CD14-positive monocyte (primary cell): ENCODE data around the gene CACNA1E. TPM values are rescaled to one million over a fixed set of nuclear protein-coding genes. Genes with fewer than 3 reads are reported as not detected.

Experiments
- DNase-seq, 3 donors: peaks; one replicate each; pipeline ENCODE4 v3.0.0-alpha.2; 2011 to 2022
- H2AFZ ChIP-seq: 2 replicates; pipeline ENCODE4 v1.6.0; 2012; ENCODE audit warnings: mild to moderate bottlenecking, low read depth, low read length, inconsistent platforms; ENCODE audit not compliant: insufficient read depth, poor library complexity, severe bottlenecking
- H3K27ac ChIP-seq, 2 donors: 1 replicate in 1 of 2; 2 replicates in 1 of 2; pipeline ENCODE4 v1.5.1; 2012 to 2013; ENCODE audit warnings: low read length in 2 of 2, control low read depth in 1 of 2, inconsistent platforms in 1 of 2, low read depth in 1 of 2, mild to moderate bottlenecking in 1 of 2
- H3K27me3 ChIP-seq, 2 donors: one replicate each; pipeline versions ENCODE4 v1.6.0 to v1.6.1; 2011 to 2013; ENCODE audit warnings: low read length in 2 of 2; ENCODE audit not compliant: control insufficient read depth in 2 of 2, insufficient read depth in 2 of 2
- H3K36me3 ChIP-seq, 2 donors: replicated peaks in 1 of 2; 1 replicate in 1 of 2; 2 replicates in 1 of 2; pipeline versions ENCODE4 v1.5.1 to v1.6.1; 2012 to 2013; ENCODE audit warnings: low read length in 2 of 2, control low read depth in 1 of 2, inconsistent platforms in 1 of 2, mild to moderate bottlenecking in 1 of 2; ENCODE audit not compliant: insufficient read depth in 2 of 2, control insufficient read depth in 1 of 2
- H3K4me1 ChIP-seq, 2 donors: 1 replicate in 1 of 2; 2 replicates in 1 of 2; pipeline versions ENCODE4 v1.5.1 to v1.6.1; 2012 to 2013; ENCODE audit warnings: low read length in 2 of 2, control low read depth in 1 of 2, inconsistent platforms in 1 of 2, mild to moderate bottlenecking in 1 of 2, moderate library complexity in 1 of 2; ENCODE audit not compliant: insufficient read depth in 2 of 2, control insufficient read depth in 1 of 2
- H3K4me2 ChIP-seq: replicated peaks from 2 replicates; pipeline ENCODE3; 2012; ENCODE audit warnings: low read length, moderate library complexity, mild to moderate bottlenecking; ENCODE audit not compliant: poor library complexity, severe bottlenecking; ENCODE audit errors: extremely low read depth
- H3K4me3 ChIP-seq, 3 experiments: fragments of 200-600 bp in 1 of 3; sonication (generic) in 1 of 3; replicated peaks in 1 of 3; 1 replicate in 2 of 3; 2 replicates in 1 of 3; pipeline ENCODE4 v1.5.1; 2011 to 2013; ENCODE audit warnings: low read length in 3 of 3, mild to moderate bottlenecking in 3 of 3, control low read depth in 2 of 3, low read depth in 2 of 3, inconsistent platforms in 1 of 3, moderate library complexity in 1 of 3
- H3K79me2 ChIP-seq: 2 replicates; pipeline ENCODE4 v1.6.0; 2012; ENCODE audit warnings: mild to moderate bottlenecking, control low read depth, inconsistent platforms, low read length, moderate library complexity; ENCODE audit not compliant: insufficient read depth
- H3K9ac ChIP-seq: 2 replicates; pipeline ENCODE4 v1.6.0; 2017; ENCODE audit warnings: low read length, mild to moderate bottlenecking; ENCODE audit not compliant: insufficient read depth, poor library complexity, severe bottlenecking
- H3K9me3 ChIP-seq, 2 donors: replicated peaks in 1 of 2; 1 replicate in 1 of 2; 2 replicates in 1 of 2; pipeline versions ENCODE4 v1.5.1 to v1.6.1; 2012 to 2013; ENCODE audit warnings: low read length in 2 of 2, control low read depth in 1 of 2; ENCODE audit not compliant: control insufficient read depth in 1 of 2, insufficient read depth in 1 of 2
- H4K20me1 ChIP-seq: 2 replicates; pipeline ENCODE4 v1.6.0; 2012; ENCODE audit warnings: mild to moderate bottlenecking, low read length, control low read depth, moderate library complexity; ENCODE audit not compliant: insufficient read depth
- H3K27ac Mint-ChIP-seq, 7 donors: one replicate each; pipeline ENCODE4 v1.8.0; 2020; ENCODE audit warnings: mild to moderate bottlenecking in 7 of 7, mixed read lengths in 7 of 7, moderate library complexity in 6 of 7, inconsistent platforms in 2 of 7
- H3K27me3 Mint-ChIP-seq, 3 donors: one replicate each; pipeline ENCODE4 v1.8.0; 2021 to 2022; ENCODE audit warnings: low read depth in 3 of 3, mild to moderate bottlenecking in 3 of 3, mixed read lengths in 3 of 3, moderate library complexity in 3 of 3, inconsistent platforms in 1 of 3
- H3K36me3 Mint-ChIP-seq, 2 donors: one replicate each; pipeline ENCODE4 v1.8.0; 2020; ENCODE audit warnings: mixed read lengths in 2 of 2, inconsistent platforms in 1 of 2, mild to moderate bottlenecking in 1 of 2
- H3K4me1 Mint-ChIP-seq: one replicate; pipeline ENCODE4 v1.8.0; 2020; ENCODE audit warnings: mild to moderate bottlenecking, mixed read lengths
- H3K4me3 Mint-ChIP-seq, 2 donors: one replicate each; pipeline ENCODE4 v1.8.0; 2020; ENCODE audit warnings: mild to moderate bottlenecking in 2 of 2, mixed read lengths in 2 of 2, moderate library complexity in 1 of 2
- H3K9me3 Mint-ChIP-seq, 7 donors: one replicate each; pipeline ENCODE4 v1.8.0; 2020 to 2022; ENCODE audit warnings: mixed read lengths in 7 of 7, mild to moderate bottlenecking in 6 of 7, moderate library complexity in 6 of 7, inconsistent platforms in 2 of 7
- WGBS: methylation state at CpG from one replicate; pipeline ENCODE4 v1.1.5; 2013; ENCODE audit warnings: missing lambda C conversion rate; ENCODE audit not compliant: insufficient coverage; 5-methylcytosine and 5-hydroxymethylcytosine counted together
- intact Hi-C, 2 donors: fragments of 100-400 bp; cut with micrococcal nuclease; formaldehyde crosslinking; loops; one replicate each; pipeline versions ENCODE4 v1.15.0 to v1.15.1; 2023
- polyA plus RNA-seq, 3 donors: library from polyadenylated mRNA; depleted of rRNA in 1 of 3; unstranded in 2 of 3; stranded (reverse) in 1 of 3; fragments of 300-500 nt in 2 of 3; fragments of >200 nt in 1 of 3; fragmentation: Illumina TruSeq in 2 of 3; gene quantifications; 1 replicate in 2 of 3; 2 replicates in 1 of 3; pipeline ENCODE4 v1.2.3, GENCODE V29; 2012 to 2021
- TF ChIP-seq, protein P1 (sequence below): fragments of 200-600 bp; IDR thresholded peaks from one replicate; pipeline ENCODE4 v1.8.0; 2022; ENCODE audit warnings: antibody characterized with exemption, mild to moderate bottlenecking

CACNA1E gene
- polyA plus RNA-seq, 3 donors, result 0.04 TPM; not detected in 2

GRCh38 chr1:181632492-181632891 is 149.2 kb downstream of the CACNA1E start:
- no peak overlapping the region for H3K4me3 Mint-ChIP-seq
- Histone ChIP-seq H3K4me2 (no peak overlapping the region), H3K27me3 (no peaks in the 10 kb centered on the region), H3K9me3 (no peaks in the 10 kb centered on the region), H4K20me1 (no peaks in the 10 kb centered on the region), H3K9ac (no peak overlapping the region), H3K27ac (no peak overlapping the region), H2AFZ (no peak overlapping the region), H3K79me2 (no peaks in the 10 kb centered on the region), H3K36me3 (no peaks in the 10 kb centered on the region), H3K4me1 (no peaks in the 10 kb centered on the region), H3K4me3 (no peak overlapping the region)
- intact Hi-C loops, result no loop called here
- H3K9me3 Mint-ChIP-seq, result peaks cover 0 to 1% (median 0%) of the 10 kb centered on the region in 7 donors
- TF ChIP-seq, protein P1, sequence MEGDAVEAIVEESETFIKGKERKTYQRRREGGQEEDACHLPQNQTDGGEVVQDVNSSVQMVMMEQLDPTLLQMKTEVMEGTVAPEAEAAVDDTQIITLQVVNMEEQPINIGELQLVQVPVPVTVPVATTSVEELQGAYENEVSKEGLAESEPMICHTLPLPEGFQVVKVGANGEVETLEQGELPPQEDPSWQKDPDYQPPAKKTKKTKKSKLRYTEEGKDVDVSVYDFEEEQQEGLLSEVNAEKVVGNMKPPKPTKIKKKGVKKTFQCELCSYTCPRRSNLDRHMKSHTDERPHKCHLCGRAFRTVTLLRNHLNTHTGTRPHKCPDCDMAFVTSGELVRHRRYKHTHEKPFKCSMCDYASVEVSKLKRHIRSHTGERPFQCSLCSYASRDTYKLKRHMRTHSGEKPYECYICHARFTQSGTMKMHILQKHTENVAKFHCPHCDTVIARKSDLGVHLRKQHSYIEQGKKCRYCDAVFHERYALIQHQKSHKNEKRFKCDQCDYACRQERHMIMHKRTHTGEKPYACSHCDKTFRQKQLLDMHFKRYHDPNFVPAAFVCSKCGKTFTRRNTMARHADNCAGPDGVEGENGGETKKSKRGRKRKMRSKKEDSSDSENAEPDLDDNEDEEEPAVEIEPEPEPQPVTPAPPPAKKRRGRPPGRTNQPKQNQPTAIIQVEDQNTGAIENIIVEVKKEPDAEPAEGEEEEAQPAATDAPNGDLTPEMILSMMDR, result no peak
- H3K27ac Mint-ChIP-seq, result no peak overlapping the region
- WGBS, result no CpG with 5 or more reads among the region's 1 CpG
- no peak for DNase-seq
- peaks cover 2 to 10% (median 5%) of the 10 kb centered on the region in 3 donors for H3K27me3 Mint-ChIP-seq
- no peaks in the 10 kb centered on the region for H3K36me3 Mint-ChIP-seq
- H3K4me1 Mint-ChIP-seq, result no peaks in the 10 kb centered on the region

- H3K4me1 Mint-ChIP-seq, result no peaks in the 10 kb centered on the region
- Histone ChIP-seq H2AFZ (no peak overlapping the region), H3K4me2 (no peak overlapping the region), H4K20me1 (no peaks in the 10 kb centered on the region), H3K36me3 (no peaks in the 10 kb centered on the region), H3K9me3 (no peaks in the 10 kb centered on the region), H3K9ac (no peak overlapping the region), H3K27ac (no peak overlapping the region), H3K79me2 (no peaks in the 10 kb centered on the region), H3K4me3 (no peak overlapping the region), H3K27me3 (no peaks in the 10 kb centered on the region), H3K4me1 (no peaks in the 10 kb centered on the region)
- no peaks in the 10 kb centered on the region for H3K36me3 Mint-ChIP-seq
- DNase-seq, result no peak
- peaks cover 0 to 1% (median 0%) of the 10 kb centered on the region in 7 donors for H3K9me3 Mint-ChIP-seq
- TF ChIP-seq, protein P1, result no peak
- H3K27me3 Mint-ChIP-seq, result peaks cover 2 to 10% (median 5%) of the 10 kb centered on the region in 3 donors
- H3K27ac Mint-ChIP-seq, result no peak overlapping the region
- intact Hi-C loops, result no loop called here
- no peak overlapping the region for H3K4me3 Mint-ChIP-seq
- 89% methylated on average over 4 of the region's 6 CpGs for whole genome bisulfite sequencing
Measured at GRCh38 chr1:181632960-181633359, 149.6 kb downstream of the CACNA1E start.
